HEK293 (cell line): ENCODE measurements around the gene FHIP1B.

Source experiments
- CTCF ChIA-PET: fragments of 350-600 bp; formaldehyde crosslinking; extraction: SDS; loops from one replicate; lab custom pipeline; 2021; ENCODE audit warnings: antibody characterized with exemption; lab: Yijun Ruan, JAX
- POLR2A ChIA-PET: fragments of 300-600 bp; formaldehyde crosslinking; extraction: SDS; loops from one replicate; lab custom pipeline; 2020; ENCODE audit warnings: antibody characterized with exemption, inconsistent platforms; lab: Yijun Ruan, JAX
- H3K27ac ChIP-seq: fragments of 200-500 bp; sonication (Bioruptor generic); 2 replicates; pipeline ENCODE4 v1.5.1; 2014; ENCODE audit warnings: low read depth, low read length, control low read depth, inconsistent platforms; ENCODE audit errors: extremely low read depth
- H3K36me3 ChIP-seq, 2 experiments: fragments of 200-500 bp in 1 of 2; sonication (Bioruptor generic) in 1 of 2; 1 replicate in 1 of 2; 2 replicates in 1 of 2; pipeline ENCODE4 v1.5.1; 2014 to 2017; ENCODE audit warnings: inconsistent platforms in 2 of 2, low read length in 2 of 2; ENCODE audit not compliant: control insufficient read depth in 2 of 2, insufficient read depth in 1 of 2
- H3K4me1 ChIP-seq: fragments of 200-500 bp; sonication (Bioruptor generic); 2 replicates; pipeline ENCODE4 v1.5.1; 2014; ENCODE audit warnings: mild to moderate bottlenecking, low read length, inconsistent platforms; ENCODE audit not compliant: control insufficient read depth, insufficient read depth
- H3K4me3 ChIP-seq: 2 replicates; pipeline ENCODE4 v1.5.1; 2011; ENCODE audit warnings: low read depth, mild to moderate bottlenecking, control low read depth, low read length, moderate library complexity
- H3K9me3 ChIP-seq: fragments of 200-500 bp; sonication (Bioruptor generic); 2 replicates; pipeline ENCODE4 v1.5.1; 2014; ENCODE audit warnings: low read depth, low read length, inconsistent platforms; ENCODE audit not compliant: control insufficient read depth, insufficient read depth
- KLF17 ChIP-seq: fragments of 450-650 bp; formaldehyde crosslinking; IDR thresholded peaks from 2 replicates; pipeline ENCODE4 v1.5.1; 2016; ENCODE audit warnings: missing biosample characterization, missing genetic modification characterization
- PRDM1 ChIP-seq: fragments of 450-650 bp; formaldehyde crosslinking; IDR thresholded peaks from 2 replicates; pipeline ENCODE4; 2016; ENCODE audit warnings: missing biosample characterization, missing genetic modification characterization
- REST ChIP-seq: fragments of 450-650 bp; formaldehyde crosslinking; IDR thresholded peaks from 2 replicates; pipeline ENCODE4 v1.5.1; 2016; ENCODE audit warnings: missing biosample characterization, missing genetic modification characterization
- SP2 ChIP-seq: fragments of 450-650 bp; formaldehyde crosslinking; IDR thresholded peaks from 2 replicates; pipeline ENCODE4 v1.5.1; 2016; ENCODE audit warnings: missing biosample characterization, missing genetic modification characterization
- ZBTB11 ChIP-seq: fragments of 450-650 bp; formaldehyde crosslinking; conservative IDR thresholded peaks from 2 replicates; pipeline ENCODE4 v1.5.1; 2016; ENCODE audit warnings: low read depth, missing biosample characterization, missing genetic modification characterization
- ZNF18 ChIP-seq: fragments of 450-650 bp; formaldehyde crosslinking; IDR thresholded peaks from 2 replicates; pipeline ENCODE4 v1.5.1; 2016; ENCODE audit warnings: missing biosample characterization, missing genetic modification characterization
- ZNF19 ChIP-seq: fragments of 450-650 bp; formaldehyde crosslinking; IDR thresholded peaks from 2 replicates; pipeline ENCODE4; 2016; ENCODE audit warnings: missing biosample characterization, missing genetic modification characterization, low read depth
- ZNF221 ChIP-seq: fragments of 450-650 bp; formaldehyde crosslinking; IDR thresholded peaks from 2 replicates; pipeline ENCODE4 v1.5.1; 2017; ENCODE audit warnings: missing biosample characterization, missing genetic modification characterization, borderline replicate concordance
- ZNF548 ChIP-seq: fragments of 450-650 bp; formaldehyde crosslinking; IDR thresholded peaks from 2 replicates; pipeline ENCODE4 v1.5.1; 2016; ENCODE audit warnings: missing biosample characterization, missing genetic modification characterization
- ZNF585B ChIP-seq: fragments of 450-650 bp; formaldehyde crosslinking; IDR thresholded peaks from 2 replicates; pipeline ENCODE4 v1.5.1; 2016; ENCODE audit warnings: missing biosample characterization, missing genetic modification characterization
- ZNF660 ChIP-seq: fragments of 450-650 bp; IDR thresholded peaks from 2 replicates; pipeline ENCODE4 v1.5.1; 2018; ENCODE audit warnings: missing biosample characterization, mild to moderate bottlenecking, missing genetic modification characterization
- ZNF792 ChIP-seq: fragments of 450-650 bp; formaldehyde crosslinking; IDR thresholded peaks from 2 replicates; pipeline ENCODE4 v1.5.1; 2016; ENCODE audit warnings: missing biosample characterization, missing genetic modification characterization
- TF ChIP-seq, protein P1 (sequence below): fragments of 450-650 bp; formaldehyde crosslinking; IDR thresholded peaks from 2 replicates; pipeline ENCODE4 v1.5.1; 2017; ENCODE audit warnings: missing biosample characterization, mild to moderate bottlenecking, missing genetic modification characterization, moderate library complexity

The FHIP1B gene

GRCh38 chr11:6224421-6224820 is 10.0 kb downstream of the FHIP1B start:
- H3K36me3 ChIP-seq, result peaks cover 0 to 52% of the 10 kb centered on the region in 2 experiments; a peak in 2 of 3 replicates
- TF ChIP-seq ZNF221 (tag by site-specific recombination), result no peak
- TF ChIP-seq PRDM1, result no peak
- TF ChIP-seq ZNF792, result no peak
- TF ChIP-seq ZBTB11 (tag by site-specific recombination), result no peak
- no peak for TF ChIP-seq REST (tag by site-specific recombination)
- TF ChIP-seq, protein P1, sequence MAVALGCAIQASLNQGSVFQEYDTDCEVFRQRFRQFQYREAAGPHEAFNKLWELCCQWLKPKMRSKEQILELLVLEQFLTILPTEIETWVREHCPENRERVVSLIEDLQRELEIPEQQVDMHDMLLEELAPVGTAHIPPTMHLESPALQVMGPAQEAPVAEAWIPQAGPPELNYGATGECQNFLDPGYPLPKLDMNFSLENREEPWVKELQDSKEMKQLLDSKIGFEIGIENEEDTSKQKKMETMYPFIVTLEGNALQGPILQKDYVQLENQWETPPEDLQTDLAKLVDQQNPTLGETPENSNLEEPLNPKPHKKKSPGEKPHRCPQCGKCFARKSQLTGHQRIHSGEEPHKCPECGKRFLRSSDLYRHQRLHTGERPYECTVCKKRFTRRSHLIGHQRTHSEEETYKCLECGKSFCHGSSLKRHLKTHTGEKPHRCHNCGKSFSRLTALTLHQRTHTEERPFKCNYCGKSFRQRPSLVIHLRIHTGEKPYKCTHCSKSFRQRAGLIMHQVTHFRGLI (tag by site-specific recombination), result no peak
- no peak for TF ChIP-seq ZNF18 (tag by site-specific recombination)
- TF ChIP-seq ZNF585B, result no peak
- TF ChIP-seq ZNF548 (tag by site-specific recombination), result no peak
- H3K9me3 ChIP-seq, result no peaks in the 10 kb centered on the region
- no peak overlapping the region for H3K4me3 ChIP-seq
- H3K4me1 ChIP-seq, result no peaks in the 10 kb centered on the region
- POLR2A ChIA-PET, result interaction anchor here (2.0 kb wide), 1 partner anchor 10 kb away, joined by 8 read pairs; the partner anchor contains the start of gene FHIP1B
- CTCF ChIA-PET, result interaction anchor here (1.1 kb wide), 1 partner anchor 27 kb away, joined by 4 read pairs; no protein-coding TSS in a partner anchor
- no peak overlapping the region for H3K27ac ChIP-seq

DNA sequence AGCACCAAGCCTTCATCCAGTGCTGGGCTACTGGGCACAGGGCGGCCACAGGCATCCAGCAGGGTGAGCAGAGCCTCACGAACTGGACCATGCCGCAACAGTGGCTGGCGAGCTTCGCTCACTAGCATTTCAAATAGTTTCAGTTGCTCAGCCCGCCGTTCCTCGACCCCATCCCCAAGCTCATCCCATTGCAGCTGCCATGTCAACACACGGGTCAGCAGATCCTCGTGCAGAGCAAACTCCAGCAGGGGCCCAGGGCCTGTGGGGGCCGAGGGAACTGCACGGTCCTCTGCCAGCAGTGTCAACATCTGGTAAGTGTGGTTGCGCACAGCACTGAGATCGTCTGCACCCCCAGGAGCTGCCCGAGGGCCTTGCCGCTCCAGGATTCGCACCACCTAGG is 10.6 kb downstream of the FHIP1B start:
- POLR2A ChIA-PET, result interaction anchor here (2.0 kb wide), 1 partner anchor 11 kb away, joined by 8 read pairs; the partner anchor contains the start of gene FHIP1B
- H3K36me3 ChIP-seq, result peaks cover 0 to 58% of the 10 kb centered on the region in 2 experiments; a peak in 2 of 3 replicates
- TF ChIP-seq KLF17 (tag by site-specific recombination) (no peak), ZNF19 (tag by site-specific recombination) (no peak), ZNF660 (tag by site-specific recombination) (no peak), SP2 (tag by site-specific recombination) (no peak)
- no peaks in the 10 kb centered on the region for H3K4me1 ChIP-seq
- H3K9me3 ChIP-seq, result no peaks in the 10 kb centered on the region
- H3K27ac ChIP-seq, result no peak overlapping the region
- no peak overlapping the region for H3K4me3 ChIP-seq
- CTCF ChIA-PET, result no interaction called here
